HG03439 (cell line): Measurements from ENCODE around the gene ZNF653.
A peak's percentile ranks its signal among the peaks of the same experiment; 100 is the strongest.

ENCODE experiments used
- ATAC-seq: cut with Tn5 transposase; IDR thresholded peaks from one replicate; pipeline ENCODE4 v1.9.1; 2021; ENCODE audit warnings: mild to moderate bottlenecking, moderate library complexity; ENCODE audit not compliant: unreplicated experiment

The ZNF653 gene

GRCh38 chr19:11519138-11519537, 13.5 kb upstream of the ZNF653 start:
- no peak for ATAC-seq

- no peak for ATAC-seq
These were observed 8.3 kb upstream of the ZNF653 start for GRCh38 chr19:11513946-11514345.

- ATAC-seq: no peak
These were observed 4.8 kb upstream of the ZNF653 start for GRCh38 chr19:11510444-11510843.

GRCh38 chr19:11507370-11508078, 1.9 kb upstream of the ZNF653 start:
- ATAC-seq: no peak

GRCh38 chr19:11506967-11507366, 1.3 kb upstream of the ZNF653 start:
- no peak for ATAC-seq

- ATAC-seq: peak; percentile 37
These were observed 489 bp upstream of the ZNF653 start for GRCh38 chr19:11506101-11506555.

GRCh38 chr19:11505032-11505503, 571 bp downstream of the ZNF653 start:
- peak; percentile 86 for ATAC-seq

- ATAC-seq: no peak
These were observed 1.1 kb downstream of the ZNF653 start for GRCh38 chr19:11504502-11505031.

- no peak for ATAC-seq
These were observed 5.7 kb downstream of the ZNF653 start for GRCh38 chr19:11499890-11500420.

GRCh38 chr19:11499220-11499726, 6.4 kb downstream of the ZNF653 start:
- ATAC-seq: no peak

- ATAC-seq: no peak
These were observed 9.1 kb downstream of the ZNF653 start for GRCh38 chr19:11496391-11497163.

GRCh38 chr19:11495885-11496284, 9.8 kb downstream of the ZNF653 start:
- ATAC-seq: no peak

- ATAC-seq: no peak
These were observed 10.2 kb downstream of the ZNF653 start for GRCh38 chr19:11495481-11495880.

GRCh38 chr19:11494634-11495285, 10.9 kb downstream of the ZNF653 start:
- ATAC-seq: no peak

- no peak for ATAC-seq
These were observed 16.3 kb downstream of the ZNF653 start for GRCh38 chr19:11489378-11489777.

- no peak for ATAC-seq
These were observed 18.8 kb downstream of the ZNF653 start for GRCh38 chr19:11486661-11487503.

- ATAC-seq: no peak
These were observed 20.3 kb downstream of the ZNF653 start for GRCh38 chr19:11485245-11485837.

- ATAC-seq: no peak
These were observed 22.1 kb downstream of the ZNF653 start for GRCh38 chr19:11483366-11484111.
